CD4-positive, CD25-positive, alpha-beta regulatory T cell (primary cell): ENCODE results near the gene WDR18. TPM values are rescaled to one million over a fixed set of nuclear protein-coding genes. Genes with fewer than 3 reads are reported as not detected.

Experiments
- ATAC-seq, 2 donors: fragments of 150-1000 bp; cut with Tn5 transposase; one replicate each; pipeline ENCODE4 v1.10.0; 2021; ENCODE audit warnings: low read depth in 2 of 2, moderate number of reproducible peaks in 2 of 2, moderate library complexity in 1 of 2
- DNase-seq, 3 donors: peaks; one replicate each; pipeline versions ENCODE4 v3.0.0 to v3.0.0-alpha.2; 2012 to 2022; ENCODE audit warnings: mixed read lengths in 1 of 3
- H3K27ac ChIP-seq: one replicate; pipeline ENCODE4 v1.7.0; 2013; ENCODE audit warnings: mild to moderate bottlenecking, low read length; ENCODE audit not compliant: insufficient read depth, poor library complexity, severe bottlenecking
- H3K27me3 ChIP-seq: one replicate; pipeline ENCODE4 v1.7.0; 2013; ENCODE audit warnings: low read length; ENCODE audit not compliant: control insufficient read depth, insufficient read depth
- H3K36me3 ChIP-seq: one replicate; pipeline ENCODE4 v1.7.0; 2013; ENCODE audit warnings: mild to moderate bottlenecking, low read length, moderate library complexity; ENCODE audit not compliant: control insufficient read depth, insufficient read depth
- H3K4me1 ChIP-seq: 2 replicates; pipeline ENCODE4 v1.7.0; 2013; ENCODE audit warnings: mild to moderate bottlenecking, low read length; ENCODE audit not compliant: insufficient read depth, control insufficient read depth, poor library complexity, severe bottlenecking
- H3K4me3 ChIP-seq: one replicate; pipeline ENCODE4 v1.7.0; 2013; ENCODE audit warnings: low read depth, mild to moderate bottlenecking, low read length, moderate library complexity
- H3K9me3 ChIP-seq, 2 experiments: 1 replicate in 1 of 2; 2 replicates in 1 of 2; pipeline ENCODE4 v1.7.0; 2013; ENCODE audit warnings: low read length in 2 of 2, mild to moderate bottlenecking in 1 of 2, moderate library complexity in 1 of 2; ENCODE audit not compliant: control insufficient read depth in 2 of 2
- H3K27ac Mint-ChIP-seq, 3 donors: one replicate each; pipeline ENCODE4 v1.8.0; 2020 to 2022; ENCODE audit warnings: mild to moderate bottlenecking in 3 of 3, mixed read lengths in 3 of 3, moderate library complexity in 2 of 3
- H3K27me3 Mint-ChIP-seq: one replicate; pipeline ENCODE4 v1.8.0; 2022; ENCODE audit warnings: mild to moderate bottlenecking, mixed read lengths
- H3K36me3 Mint-ChIP-seq: one replicate; pipeline ENCODE4 v1.8.0; 2020; ENCODE audit warnings: mixed read lengths
- H3K4me1 Mint-ChIP-seq, 4 donors: one replicate each; pipeline ENCODE4 v1.8.0; 2020 to 2022; ENCODE audit warnings: mixed read lengths in 4 of 4, mild to moderate bottlenecking in 1 of 4
- H3K4me3 Mint-ChIP-seq, 4 donors: one replicate each; pipeline ENCODE4 v1.8.0; 2020 to 2022; ENCODE audit warnings: mild to moderate bottlenecking in 4 of 4, mixed read lengths in 4 of 4, moderate library complexity in 3 of 4
- H3K9me3 Mint-ChIP-seq, 7 donors: one replicate each; pipeline ENCODE4 v1.8.0; 2020 to 2022; ENCODE audit warnings: mixed read lengths in 7 of 7, mild to moderate bottlenecking in 3 of 7, moderate library complexity in 2 of 7
- polyA plus RNA-seq, 4 donors: library from polyadenylated mRNA; unstranded; fragments of 300-500 nt; fragmentation: Illumina TruSeq; gene quantifications; one replicate each; pipeline ENCODE4 v1.2.3, GENCODE V29; 2021
- total RNA-seq: library from RNA; stranded (reverse); gene quantifications from one replicate; pipeline ENCODE4 v1.2.3, GENCODE V29; 2022

The WDR18 gene
- total and polyA plus RNA-seq, 5 donors from 2014 or later, result 23.8 to 71.1 (median 60.9) TPM

DNA sequence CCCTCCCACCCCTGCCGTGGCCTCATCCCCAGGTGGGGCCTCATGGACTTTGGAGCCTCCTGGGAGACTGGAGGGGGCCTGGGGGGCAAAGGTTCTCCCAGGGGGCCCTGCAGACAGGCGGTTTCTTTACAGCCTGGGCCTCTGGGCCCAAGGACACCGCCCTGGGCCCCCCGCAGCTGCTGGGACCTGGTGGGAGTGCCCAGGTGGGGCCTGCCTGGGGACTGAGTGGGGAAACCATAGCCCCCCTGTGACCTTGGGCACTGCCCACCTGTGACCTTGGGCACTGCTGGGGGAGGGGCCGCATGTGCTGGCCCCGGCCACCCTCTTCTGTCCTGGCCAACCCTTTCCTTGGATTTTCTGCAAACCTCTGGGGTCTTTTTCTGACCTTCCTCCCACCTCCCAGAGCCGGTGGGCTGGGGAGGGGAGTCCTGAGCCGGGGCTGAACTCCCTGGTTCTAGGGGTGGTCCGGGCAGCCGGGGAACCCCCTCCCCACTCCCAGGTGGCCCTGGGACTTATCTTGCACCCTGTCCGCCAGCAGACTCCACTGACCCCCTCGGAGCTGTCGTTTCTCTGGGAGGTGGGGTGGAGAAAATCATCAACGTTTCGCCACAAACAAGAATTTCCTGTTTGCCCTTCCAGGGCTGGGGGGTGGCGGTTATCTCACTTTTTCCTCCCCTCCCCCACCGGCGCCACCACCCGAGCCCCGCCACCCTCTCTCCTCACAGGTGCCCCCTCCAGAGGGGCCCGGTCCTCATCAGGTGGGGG, 31.3 kb upstream of the WDR18 start:
- Mint-ChIP-seq H3K9me3 (no peaks in the 10 kb centered on the region), H3K27ac (peak overlapping the region in 1 of 3 donors; percentile 66), H3K36me3 (no peaks in the 10 kb centered on the region), H3K4me3 (peak overlapping the region in 2 of 4 donors; percentile 50 to 65), H3K4me1 (peaks cover 0 to 14% (median 2%) of the 10 kb centered on the region in 4 donors), H3K27me3 (no peaks in the 10 kb centered on the region)
- H3K9me3 ChIP-seq, result no peaks in the 10 kb centered on the region
- peaks cover 13% of the 10 kb centered on the region for H3K4me1 ChIP-seq
- H3K27me3 ChIP-seq, result no peaks in the 10 kb centered on the region
- no peak for ATAC-seq
- H3K27ac ChIP-seq, result no peak overlapping the region
- H3K4me3 ChIP-seq, result no peak overlapping the region
- no peak for DNase-seq
- H3K36me3 ChIP-seq, result no peaks in the 10 kb centered on the region

DNA sequence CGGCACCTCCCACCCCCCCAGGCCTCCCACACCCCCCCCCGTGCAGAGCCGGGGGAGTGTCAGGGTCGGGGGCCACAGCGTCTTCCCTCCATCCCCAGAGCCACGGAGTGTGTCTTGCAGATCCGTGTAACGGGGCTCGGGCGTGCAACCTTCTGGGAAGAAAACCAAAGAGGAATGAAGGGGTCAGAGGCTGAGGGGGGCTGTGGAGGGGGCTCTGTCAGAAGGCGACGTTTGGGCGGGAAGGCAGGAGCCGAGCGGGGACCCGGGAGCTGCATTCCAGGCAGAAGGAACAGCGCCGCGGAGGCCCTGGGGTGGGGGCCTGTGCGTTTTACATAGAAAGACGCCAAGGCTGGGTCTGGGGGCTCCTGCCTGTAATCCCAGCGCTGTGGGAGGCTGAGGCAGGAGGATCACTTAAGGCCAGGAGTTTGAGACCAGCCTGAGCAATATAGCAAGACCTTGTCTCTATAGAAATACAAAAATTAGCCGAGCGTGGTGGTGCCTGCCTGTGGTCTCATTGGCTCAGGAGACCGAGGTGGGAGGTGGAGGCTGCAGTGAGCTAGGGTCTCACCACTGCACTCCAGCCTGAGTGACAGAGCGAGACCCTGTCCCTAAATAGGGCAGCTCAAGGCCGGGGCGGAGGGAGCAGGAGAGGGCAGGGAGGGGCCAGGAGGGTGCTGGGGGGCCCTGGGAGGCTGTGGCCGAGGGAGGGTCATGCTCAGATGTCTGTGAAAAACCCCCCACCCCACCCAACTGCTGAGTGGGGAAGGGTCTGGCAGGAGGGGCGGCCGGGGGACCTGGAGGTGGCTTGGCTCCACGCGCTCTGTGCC, 30.5 kb upstream of the WDR18 start:
- Mint-ChIP-seq H3K4me3 (peak overlapping the region in 2 of 4 donors; percentile 51 to 57), H3K27me3 (no peaks in the 10 kb centered on the region), H3K9me3 (no peaks in the 10 kb centered on the region), H3K27ac (peak overlapping the region in 2 of 3 donors; percentile 67 to 69), H3K36me3 (no peaks in the 10 kb centered on the region), H3K4me1 (peaks cover 0 to 14% (median 2%) of the 10 kb centered on the region in 4 donors)
- H3K27me3 ChIP-seq, result no peaks in the 10 kb centered on the region
- peaks cover 13% of the 10 kb centered on the region for H3K4me1 ChIP-seq
- H3K27ac ChIP-seq, result no peak overlapping the region
- DNase-seq (no peak), ATAC-seq (no peak)
- no peak overlapping the region for H3K4me3 ChIP-seq
- H3K9me3 ChIP-seq, result no peaks in the 10 kb centered on the region
- H3K36me3 ChIP-seq, result no peaks in the 10 kb centered on the region

DNA sequence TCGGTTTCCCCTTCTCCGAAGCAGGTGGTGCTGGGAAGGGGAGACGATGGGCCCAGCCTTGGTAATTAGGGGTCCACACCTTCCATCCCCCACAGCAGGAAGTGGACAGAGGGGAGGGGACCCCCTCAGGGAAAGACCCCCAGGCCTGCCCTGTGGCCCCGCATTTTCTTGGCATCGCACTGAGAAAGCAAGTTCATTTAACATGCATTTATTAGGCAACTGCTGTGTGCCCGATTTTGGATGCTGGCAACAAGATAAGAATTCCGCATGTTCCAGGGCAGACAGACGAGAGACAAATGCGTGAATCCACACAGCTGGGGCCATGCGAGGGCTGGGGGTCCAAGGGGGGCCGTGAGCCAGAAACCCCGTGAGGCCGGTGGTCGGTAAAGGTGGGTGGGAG, 29.9 kb upstream of the WDR18 start:
- Histone ChIP-seq H3K4me3 (no peak overlapping the region), H3K27me3 (no peaks in the 10 kb centered on the region), H3K4me1 (peaks cover 13% of the 10 kb centered on the region), H3K36me3 (no peaks in the 10 kb centered on the region), H3K9me3 (no peaks in the 10 kb centered on the region), H3K27ac (no peak overlapping the region)
- DNase-seq (no peak), ATAC-seq (no peak)
- Mint-ChIP-seq H3K36me3 (no peaks in the 10 kb centered on the region), H3K4me3 (no peak overlapping the region), H3K27me3 (no peaks in the 10 kb centered on the region), H3K4me1 (peaks cover 0 to 14% (median 2%) of the 10 kb centered on the region in 4 donors), H3K27ac (no peak overlapping the region), H3K9me3 (no peaks in the 10 kb centered on the region)

DNA sequence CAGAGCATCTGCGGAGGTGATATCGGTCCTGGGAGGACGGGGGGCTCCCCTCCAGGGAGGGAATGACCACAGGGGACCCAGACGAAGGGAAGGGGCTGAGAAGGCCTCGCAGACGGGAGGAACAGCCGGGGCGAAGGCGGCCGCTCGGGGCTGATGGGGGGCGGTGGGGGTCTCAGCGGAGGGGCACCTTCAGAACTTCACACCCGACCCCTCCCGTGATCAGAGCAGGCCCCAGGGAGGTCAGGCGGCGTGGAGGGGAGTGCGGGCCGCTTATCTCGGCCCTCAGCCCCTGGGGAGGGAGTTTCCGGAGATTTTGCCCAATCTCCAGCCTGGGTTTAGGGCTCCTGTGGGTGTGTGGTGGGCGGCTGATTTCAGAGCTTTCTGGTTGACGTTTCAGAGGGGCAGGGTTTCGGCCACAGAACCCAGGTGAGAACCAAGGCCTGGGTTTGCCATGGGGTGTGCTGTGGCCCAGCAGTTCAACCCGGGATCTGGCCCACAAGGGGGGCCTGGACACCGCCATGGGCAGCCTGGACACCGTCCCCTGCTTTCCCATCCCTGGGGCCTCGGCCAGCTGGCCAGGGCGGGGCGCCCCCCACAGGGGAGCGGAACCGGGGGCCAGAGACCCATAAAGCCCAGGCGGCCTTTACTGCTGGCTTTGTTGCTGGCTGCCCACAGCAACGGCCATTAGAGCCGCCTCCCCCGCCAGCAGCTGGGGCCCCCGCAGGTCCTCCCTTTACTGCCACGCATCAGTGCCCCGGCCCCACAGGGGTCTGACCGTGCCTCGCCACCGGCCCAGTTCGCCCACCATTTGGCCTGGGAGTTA, 29.3 kb upstream of the WDR18 start:
- H3K36me3 Mint-ChIP-seq, result no peaks in the 10 kb centered on the region
- H3K27me3 Mint-ChIP-seq, result no peaks in the 10 kb centered on the region
- Histone ChIP-seq H3K36me3 (no peaks in the 10 kb centered on the region), H3K9me3 (no peaks in the 10 kb centered on the region), H3K27me3 (no peaks in the 10 kb centered on the region), H3K4me3 (no peak overlapping the region), H3K27ac (no peak overlapping the region), H3K4me1 (peaks cover 13% of the 10 kb centered on the region)
- peaks cover 0 to 14% (median 2%) of the 10 kb centered on the region in 4 donors for H3K4me1 Mint-ChIP-seq
- peak overlapping the region in 1 of 4 donors; percentile 24 for H3K4me3 Mint-ChIP-seq
- H3K9me3 Mint-ChIP-seq, result no peaks in the 10 kb centered on the region
- no peak for ATAC-seq
- DNase-seq, result no peak
- H3K27ac Mint-ChIP-seq, result no peak overlapping the region

DNA sequence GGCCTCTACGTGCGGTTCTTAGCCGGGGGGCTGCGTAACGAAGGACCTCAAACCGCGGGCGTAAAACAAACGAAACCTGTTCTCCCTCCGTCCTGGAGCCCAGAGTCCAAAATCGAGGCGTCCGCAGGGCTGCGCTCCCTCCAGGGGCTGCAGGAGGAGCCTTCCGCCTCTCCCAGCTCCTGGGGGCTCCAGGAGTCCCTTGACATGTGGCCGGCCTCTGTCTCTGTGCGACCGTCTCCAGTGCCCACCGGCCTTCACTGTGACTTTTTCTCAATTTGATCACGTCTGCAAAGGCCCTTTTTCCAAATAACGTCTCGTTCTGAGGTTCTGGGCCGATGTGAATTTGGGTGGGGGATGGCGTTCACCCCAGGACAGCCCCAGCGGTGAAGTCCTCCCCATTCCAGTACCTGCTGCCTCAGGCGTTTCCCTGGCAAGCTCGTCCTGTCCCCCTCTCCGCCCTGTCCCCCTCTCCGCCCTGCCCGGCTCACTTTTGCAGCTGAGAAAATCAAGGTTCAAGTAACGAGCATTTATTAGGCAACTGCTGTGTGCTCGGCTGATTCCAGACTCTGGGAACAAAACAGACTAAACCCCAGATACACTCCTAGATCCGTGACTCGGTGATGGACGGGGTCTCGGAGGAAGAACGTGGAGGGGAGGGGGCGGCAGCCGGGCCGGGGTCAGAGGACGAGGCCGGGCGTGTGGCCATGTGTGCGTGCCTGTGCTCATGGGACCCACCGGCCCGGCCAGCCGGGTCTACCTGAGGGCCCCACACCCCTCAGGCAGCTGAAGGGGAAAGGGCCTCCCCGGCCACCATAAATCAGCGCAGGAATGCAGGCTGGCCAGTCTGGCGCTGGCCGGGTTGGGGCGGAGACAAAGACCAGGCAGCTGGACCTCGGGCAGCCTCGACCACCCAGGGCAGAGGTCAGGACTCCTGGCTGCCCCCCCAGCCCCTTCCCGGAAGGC, 28.1 kb upstream of the WDR18 start:
- Mint-ChIP-seq H3K4me3 (no peak overlapping the region), H3K9me3 (no peaks in the 10 kb centered on the region), H3K27me3 (no peaks in the 10 kb centered on the region), H3K36me3 (no peaks in the 10 kb centered on the region), H3K27ac (no peak overlapping the region), H3K4me1 (peaks cover 0 to 14% (median 2%) of the 10 kb centered on the region in 4 donors)
- ATAC-seq (no peak), DNase-seq (no peak)
- Histone ChIP-seq H3K36me3 (no peaks in the 10 kb centered on the region), H3K9me3 (no peaks in the 10 kb centered on the region), H3K4me3 (no peak overlapping the region), H3K4me1 (peaks cover 13% of the 10 kb centered on the region), H3K27me3 (no peaks in the 10 kb centered on the region), H3K27ac (no peak overlapping the region)

DNA sequence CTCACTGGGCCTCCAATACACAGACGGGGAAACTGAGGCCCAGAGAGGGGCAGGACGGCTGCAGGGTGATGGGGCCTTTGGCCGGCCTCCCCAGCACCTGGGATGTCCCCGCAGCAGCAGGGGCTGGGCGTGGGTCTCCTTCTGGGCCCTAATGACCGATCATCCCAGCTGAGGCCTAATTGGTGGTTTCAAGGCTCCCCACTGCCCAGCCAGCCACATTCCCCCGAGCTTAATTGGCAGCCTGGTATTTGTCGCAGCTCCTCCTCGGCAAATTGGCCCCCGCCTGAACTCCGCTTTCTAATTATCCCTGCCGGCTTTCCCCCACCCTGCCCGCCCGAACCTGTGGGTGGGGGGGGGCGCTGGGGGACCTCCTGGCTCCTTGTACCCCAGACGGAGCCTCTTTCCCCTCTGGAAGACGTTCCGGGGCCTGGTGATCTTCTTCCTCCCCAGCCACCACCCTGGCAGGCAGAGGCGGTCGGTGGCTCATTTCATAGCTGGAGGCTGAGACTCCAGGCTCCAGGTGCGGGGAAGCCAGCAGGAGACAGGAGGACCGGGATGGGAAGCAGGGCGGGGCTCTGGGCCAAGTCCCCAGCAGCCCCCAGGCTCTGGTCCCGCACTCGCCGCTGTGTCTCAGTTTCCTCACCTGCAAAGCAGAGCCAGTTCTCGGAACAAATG, 27.2 kb upstream of the WDR18 start:
- DNase-seq (no peak), ATAC-seq (no peak)
- no peak overlapping the region for H3K4me3 Mint-ChIP-seq
- H3K27ac Mint-ChIP-seq, result no peak overlapping the region
- no peaks in the 10 kb centered on the region for H3K9me3 ChIP-seq
- H3K4me3 ChIP-seq, result no peak overlapping the region
- H3K36me3 ChIP-seq, result no peaks in the 10 kb centered on the region
- H3K4me1 Mint-ChIP-seq, result peaks cover 0 to 10% (median 2%) of the 10 kb centered on the region in 4 donors
- H3K27me3 Mint-ChIP-seq, result no peaks in the 10 kb centered on the region
- H3K4me1 ChIP-seq, result peaks cover 13% of the 10 kb centered on the region
- H3K27ac ChIP-seq, result no peak overlapping the region
- no peaks in the 10 kb centered on the region for H3K9me3 Mint-ChIP-seq
- H3K36me3 Mint-ChIP-seq, result no peaks in the 10 kb centered on the region
- no peaks in the 10 kb centered on the region for H3K27me3 ChIP-seq
